ENCODE data around the gene CACNA2D2.

DNA sequence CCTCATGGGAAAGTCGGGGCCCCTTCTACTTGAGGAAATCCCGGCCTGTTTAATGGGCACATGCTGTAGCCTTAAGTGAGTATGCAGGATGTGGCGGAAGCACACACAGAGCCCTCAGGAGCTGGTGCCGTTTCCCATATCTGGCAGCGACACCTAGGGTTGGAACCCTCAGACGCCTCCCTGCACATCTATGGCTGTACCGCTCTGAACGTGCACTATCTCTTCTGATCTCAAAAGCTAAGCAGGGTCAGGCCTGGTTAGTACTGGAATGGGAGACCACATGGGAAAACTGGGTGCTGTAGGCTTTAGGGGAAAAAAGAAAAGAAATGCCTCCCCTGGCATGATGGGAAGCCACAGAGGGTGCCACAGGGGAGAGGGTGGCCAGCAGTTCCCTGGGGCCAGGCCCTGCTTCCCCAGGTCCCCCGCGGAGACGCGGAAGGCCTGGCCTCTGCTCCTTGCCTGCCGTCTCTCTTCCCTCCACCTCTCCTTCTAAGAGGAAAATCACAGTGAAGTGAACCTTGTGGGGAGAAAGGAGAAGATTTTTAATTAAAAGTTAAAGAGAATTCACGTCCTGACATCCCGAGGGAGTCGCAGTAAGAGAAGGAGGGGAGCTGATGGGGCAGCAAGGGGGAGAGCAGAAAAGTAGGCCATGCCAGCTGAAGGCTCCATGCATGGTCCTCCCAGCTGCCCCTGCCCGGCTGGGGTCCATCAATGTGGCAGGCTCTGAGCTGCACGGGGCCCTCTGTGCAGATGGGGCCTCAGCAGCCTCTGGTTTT lies 83.7 kb downstream of the CACNA2D2 start:
- TF ChIP-seq, protein P1, sequence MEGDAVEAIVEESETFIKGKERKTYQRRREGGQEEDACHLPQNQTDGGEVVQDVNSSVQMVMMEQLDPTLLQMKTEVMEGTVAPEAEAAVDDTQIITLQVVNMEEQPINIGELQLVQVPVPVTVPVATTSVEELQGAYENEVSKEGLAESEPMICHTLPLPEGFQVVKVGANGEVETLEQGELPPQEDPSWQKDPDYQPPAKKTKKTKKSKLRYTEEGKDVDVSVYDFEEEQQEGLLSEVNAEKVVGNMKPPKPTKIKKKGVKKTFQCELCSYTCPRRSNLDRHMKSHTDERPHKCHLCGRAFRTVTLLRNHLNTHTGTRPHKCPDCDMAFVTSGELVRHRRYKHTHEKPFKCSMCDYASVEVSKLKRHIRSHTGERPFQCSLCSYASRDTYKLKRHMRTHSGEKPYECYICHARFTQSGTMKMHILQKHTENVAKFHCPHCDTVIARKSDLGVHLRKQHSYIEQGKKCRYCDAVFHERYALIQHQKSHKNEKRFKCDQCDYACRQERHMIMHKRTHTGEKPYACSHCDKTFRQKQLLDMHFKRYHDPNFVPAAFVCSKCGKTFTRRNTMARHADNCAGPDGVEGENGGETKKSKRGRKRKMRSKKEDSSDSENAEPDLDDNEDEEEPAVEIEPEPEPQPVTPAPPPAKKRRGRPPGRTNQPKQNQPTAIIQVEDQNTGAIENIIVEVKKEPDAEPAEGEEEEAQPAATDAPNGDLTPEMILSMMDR (IDR thresholded peaks at IDR 0.05) = no peak
- TF ChIP-seq POLR2AphosphoS5 (IDR thresholded peaks at IDR 0.05; ENCODE audit: low read depth, low read length) = no peak
